Endometrial microvascular endothelial cells (primary cell): ENCODE measurements around the gene CCS. TPM values are rescaled to one million over a fixed set of nuclear protein-coding genes. Genes with fewer than 3 reads are reported as not detected.

Experiments
- in situ Hi-C: cut with HindIII; loops from 2 replicates; pipeline ENCODE4 v1.10.0; 2017; ENCODE audit warnings: low sequenced_read_pairs, low pct_unique_long_range_greater_than_20kb; ENCODE audit errors: inconsistent ontology term
- total RNA-seq: library from RNA; depleted of rRNA; stranded (reverse); fragments of >200 nt; gene quantifications from one replicate; pipeline ENCODE4 v1.2.3, GENCODE V29; 2015; ENCODE audit errors: inconsistent ontology term

CCS gene
- total RNA-seq, 1 donor from 2014 or later, result 27.9 TPM

- in situ Hi-C loops, result no loop called here
Observed at GRCh38 chr11:66616379-66617154, 23.6 kb downstream of the CCS start, which contains the start of gene RBM14. RBM14 (plus strand) TSS chr11:66616630; CDS start chr11:66616721, 91 bp downstream.

DNA sequence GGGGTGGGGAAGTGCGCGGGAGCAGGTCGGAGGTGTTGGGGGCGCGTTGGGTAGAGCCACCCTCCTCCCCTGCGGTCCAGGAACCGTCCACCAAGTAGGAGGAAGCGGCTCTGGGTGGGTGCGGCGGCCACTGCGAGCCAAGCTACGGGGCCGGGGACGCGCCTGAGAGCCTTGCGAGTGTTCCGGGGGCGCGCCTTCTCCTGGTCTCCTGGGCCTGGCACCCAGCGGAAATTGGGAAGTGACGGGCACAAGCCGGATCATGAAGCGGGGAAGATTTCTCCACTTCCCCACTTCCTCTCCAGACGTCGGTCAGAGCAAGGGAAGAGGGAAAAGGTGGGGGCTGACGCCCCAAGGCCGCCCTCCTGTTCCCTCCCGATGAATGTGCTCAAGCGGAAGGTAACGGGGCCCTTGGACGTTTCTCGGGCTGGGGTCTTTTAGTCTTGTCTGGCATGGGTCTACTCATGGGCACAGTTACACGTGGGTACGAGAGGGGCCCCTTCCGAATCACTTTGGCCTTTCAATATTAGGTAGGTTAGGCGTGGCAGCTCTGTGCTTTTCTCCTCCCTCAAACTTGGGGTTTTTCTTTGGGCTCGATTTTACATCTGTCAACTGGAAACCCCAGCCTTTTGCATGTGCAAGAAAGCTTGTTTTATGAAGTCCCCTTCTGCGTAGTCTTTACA, 24.3 kb downstream of the CCS start:
- in situ Hi-C loops, result no loop called here

- in situ Hi-C loops, result no loop called here
Observed at GRCh38 chr11:66619080-66619554, 26.1 kb downstream of the CCS start.

DNA sequence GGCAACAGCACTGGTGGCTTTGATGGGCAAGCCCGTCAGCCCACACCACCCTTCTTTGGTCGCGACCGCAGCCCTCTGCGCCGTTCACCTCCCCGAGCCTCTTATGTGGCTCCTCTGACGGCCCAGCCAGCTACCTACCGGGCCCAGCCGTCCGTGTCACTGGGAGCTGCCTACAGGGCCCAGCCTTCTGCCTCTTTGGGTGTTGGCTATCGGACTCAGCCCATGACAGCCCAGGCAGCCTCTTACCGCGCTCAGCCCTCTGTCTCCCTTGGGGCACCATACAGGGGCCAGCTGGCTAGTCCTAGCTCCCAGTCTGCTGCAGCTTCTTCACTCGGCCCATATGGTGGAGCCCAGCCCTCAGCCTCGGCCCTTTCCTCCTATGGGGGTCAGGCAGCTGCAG, 31.5 kb downstream of the CCS start:
- in situ Hi-C loops, result loop anchor here (10.0 kb wide), 1 partner anchor 50 kb away; the partner anchor contains the start of gene RBM4B

DNA sequence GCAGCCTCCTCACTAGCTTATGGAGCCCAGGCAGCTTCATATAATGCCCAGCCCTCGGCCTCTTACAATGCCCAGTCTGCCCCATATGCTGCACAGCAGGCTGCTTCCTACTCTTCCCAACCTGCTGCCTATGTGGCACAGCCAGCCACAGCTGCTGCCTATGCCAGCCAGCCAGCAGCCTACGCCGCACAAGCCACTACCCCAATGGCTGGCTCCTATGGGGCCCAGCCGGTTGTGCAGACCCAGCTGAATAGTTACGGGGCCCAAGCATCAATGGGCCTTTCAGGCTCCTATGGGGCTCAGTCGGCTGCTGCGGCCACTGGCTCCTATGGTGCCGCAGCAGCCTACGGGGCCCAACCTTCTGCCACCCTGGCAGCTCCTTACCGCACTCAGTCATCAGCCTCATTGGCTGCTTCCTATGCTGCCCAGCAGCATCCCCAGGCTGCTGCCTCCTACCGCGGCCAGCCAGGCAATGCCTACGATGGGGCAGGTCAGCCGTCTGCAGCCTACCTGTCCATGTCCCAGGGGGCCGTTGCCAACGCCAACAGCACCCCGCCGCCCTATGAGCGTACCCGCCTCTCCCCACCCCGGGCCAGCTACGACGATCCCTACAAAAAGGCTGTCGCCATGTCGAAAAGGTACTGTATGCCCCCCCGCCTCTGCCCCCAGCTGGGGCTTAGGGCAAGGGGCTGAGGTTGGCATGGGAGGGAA, 32.2 kb downstream of the CCS start:
- in situ Hi-C loops, result loop anchor here (10.0 kb wide), 1 partner anchor 50 kb away; the partner anchor contains the start of gene RBM4B

- in situ Hi-C loops, result loop anchor here (10.0 kb wide), 1 partner anchor 49 kb away; the partner anchor contains the start of gene RBM4B
Observed at GRCh38 chr11:66625752-66626149, 32.8 kb downstream of the CCS start.

- in situ Hi-C loops, result loop anchor here (10.0 kb wide), 1 partner anchor 48 kb away; the partner anchor contains the start of gene RBM4B
Observed at GRCh38 chr11:66626382-66626781, 33.4 kb downstream of the CCS start.

GRCh38 chr11:66626926-66627325, 33.9 kb downstream of the CCS start:
- in situ Hi-C loops, result loop anchor here (10.0 kb wide), 1 partner anchor 48 kb away; the partner anchor contains the start of gene RBM4B

DNA sequence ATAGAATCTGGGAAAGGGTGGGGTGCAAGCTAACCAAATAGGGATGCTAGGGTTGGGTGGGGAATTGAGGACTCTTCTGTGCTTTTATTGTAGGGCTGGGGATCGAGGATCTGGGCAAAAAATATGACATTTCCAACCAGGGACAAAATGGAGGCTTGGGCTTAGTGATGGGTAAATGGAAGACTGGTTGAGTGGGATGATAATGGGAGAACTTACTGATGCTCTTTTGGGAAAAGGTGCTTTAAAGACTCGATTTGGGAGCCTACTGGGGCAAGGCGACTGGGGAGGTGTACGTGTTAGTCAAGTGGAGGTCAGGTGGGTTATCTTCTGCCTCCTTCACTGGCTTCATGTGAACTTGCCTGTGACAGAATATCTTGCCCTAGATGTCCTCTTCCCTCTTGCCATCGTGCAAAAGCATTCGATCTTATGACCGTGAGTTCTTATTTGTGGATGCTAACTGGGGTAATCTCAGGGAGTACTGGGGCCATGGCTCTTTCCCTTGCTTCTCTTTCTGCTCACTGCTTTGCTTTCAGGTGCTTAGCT, 35.1 kb downstream of the CCS start:
- in situ Hi-C loops, result loop anchor here (10.0 kb wide), 1 partner anchor 47 kb away; the partner anchor contains the start of gene RBM4B

GRCh38 chr11:66629356-66629755, 36.4 kb downstream of the CCS start:
- in situ Hi-C loops, result loop anchor here (10.0 kb wide), 1 partner anchor 45 kb away; the partner anchor contains the start of gene RBM4B

- in situ Hi-C loops, result no loop called here
Observed at GRCh38 chr11:66631883-66632282, 38.9 kb downstream of the CCS start.

DNA sequence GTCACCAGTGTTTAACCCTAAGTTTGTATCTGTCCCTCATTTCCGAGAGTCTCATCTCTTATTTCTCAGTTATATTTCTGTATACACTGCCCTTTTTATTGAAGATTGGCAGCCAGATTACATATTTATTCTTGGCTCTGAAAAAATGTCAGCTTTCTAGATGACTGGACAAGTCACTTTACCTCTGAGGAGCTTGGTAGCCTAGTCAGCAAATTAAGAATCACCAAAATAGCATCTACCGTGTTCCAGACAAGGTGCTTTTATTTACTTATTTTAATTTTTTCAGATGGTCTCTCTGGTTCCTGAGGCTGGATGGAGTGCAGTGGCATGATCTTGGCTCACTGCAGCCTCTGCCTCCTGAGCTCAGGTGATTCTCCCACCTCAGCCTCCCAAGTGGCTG, 40.0 kb downstream of the CCS start:
- in situ Hi-C loops, result no loop called here

DNA sequence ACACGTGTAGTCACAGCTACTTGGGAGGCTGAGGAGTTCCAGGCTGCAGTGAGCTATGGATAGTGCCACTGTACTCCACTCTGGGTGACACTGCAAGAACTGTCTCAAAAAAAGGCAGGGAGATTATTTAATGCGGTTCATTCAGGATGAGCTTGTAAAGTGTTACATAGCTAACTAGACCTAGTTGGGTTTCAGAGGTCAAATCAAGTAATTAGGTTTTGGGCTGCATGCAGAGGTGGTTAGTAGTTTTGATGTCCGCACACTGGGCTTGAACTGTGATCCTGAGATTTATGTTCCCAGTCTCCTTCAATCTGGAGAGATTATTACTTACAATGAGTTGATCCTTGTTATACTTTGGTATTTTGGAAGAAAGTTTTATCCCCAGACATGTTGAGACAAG, 43.4 kb downstream of the CCS start:
- in situ Hi-C loops, result no loop called here

DNA sequence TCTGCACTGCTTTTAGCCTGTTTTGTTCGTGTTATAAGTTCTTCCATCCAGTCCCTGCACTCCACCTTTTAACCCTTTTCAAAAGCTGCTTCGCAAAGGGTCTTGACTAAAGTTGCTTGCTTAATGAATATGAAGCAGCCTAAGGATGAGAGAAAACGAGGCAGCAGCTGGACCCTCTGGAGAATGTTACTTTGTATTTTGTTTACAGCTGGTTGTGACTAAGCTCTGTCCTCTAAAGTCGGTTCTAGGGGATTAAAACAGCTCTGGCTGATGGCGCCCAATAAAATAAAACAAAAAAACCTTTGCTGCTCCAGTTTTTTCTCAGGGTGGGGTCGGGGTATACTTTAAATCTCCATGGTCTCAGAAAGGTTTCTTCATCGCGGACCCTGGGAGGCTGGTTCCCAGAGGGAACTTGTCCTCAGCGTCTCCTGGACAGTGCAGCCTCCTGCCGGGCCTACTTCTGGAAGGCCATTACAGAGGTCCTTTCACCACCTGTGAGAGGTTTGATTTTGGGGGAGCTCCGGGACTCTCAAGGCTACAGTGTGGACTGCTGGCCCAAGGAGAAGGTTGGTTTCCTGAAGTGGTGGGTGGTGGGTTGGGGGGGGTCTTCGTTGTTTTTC, 44.7 kb downstream of the CCS start:
- in situ Hi-C loops, result no loop called here

- in situ Hi-C loops, result no loop called here
Observed at GRCh38 chr11:66638177-66639065, 45.4 kb downstream of the CCS start, which contains the start of gene RBM4. RBM4 (plus strand) TSS chr11:66638703; CDS start chr11:66639712, 1,009 bp downstream.

DNA sequence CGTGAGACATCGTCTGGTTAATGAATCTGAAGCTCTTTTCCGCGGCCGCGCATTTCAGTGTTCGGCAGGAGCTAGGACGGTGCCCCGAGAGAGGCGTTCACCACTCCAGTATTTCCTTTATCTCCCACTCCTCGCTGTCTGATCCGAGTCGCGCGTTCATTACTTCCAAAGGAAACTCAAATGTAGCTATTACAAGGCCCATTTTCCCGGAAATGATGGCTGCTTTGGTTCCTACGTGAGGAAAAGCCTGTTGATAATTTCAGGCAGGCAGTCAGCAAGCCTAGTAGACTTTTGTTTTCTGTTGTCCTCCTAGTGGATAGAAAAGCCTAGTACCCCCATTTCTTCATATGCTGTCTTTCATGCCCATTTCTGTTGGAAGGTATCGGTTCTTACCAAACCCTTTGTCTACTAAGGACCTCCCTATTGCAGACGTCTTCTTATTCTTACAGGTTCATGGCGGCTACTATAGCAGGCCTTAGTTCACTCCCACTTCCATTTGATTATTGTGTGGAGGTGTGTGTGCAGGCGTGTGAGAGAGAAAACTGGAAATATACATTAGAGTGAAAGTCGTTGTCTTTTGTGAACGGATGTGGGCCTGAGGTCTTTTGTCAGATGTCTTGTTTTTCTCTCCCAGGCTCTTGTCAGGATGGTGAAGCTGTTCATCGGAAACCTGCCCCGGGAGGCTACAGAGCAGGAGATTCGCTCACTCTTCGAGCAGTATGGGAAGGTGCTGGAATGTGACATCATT, 46.3 kb downstream of the CCS start:
- in situ Hi-C loops, result no loop called here
